GM12878 (cell line): ENCODE results near the gene C1orf210. TPM values are rescaled to one million over a fixed set of nuclear protein-coding genes. Genes with fewer than 3 reads are reported as not detected.

ENCODE experiments used
- ATAC-seq: fragments of 200-7000 bp; cut with Tn5 transposase; 3 replicates; pipeline ENCODE4 v1.9.1; 2020; ENCODE audit warnings: mild to moderate bottlenecking, moderate library complexity
- BruUV-seq: library from RNA; stranded (reverse); fragments of 400-500 nt; replicated peaks from 2 replicates; lab custom pipeline; 2021; lab: Mats Ljungman, UMichigan
- CTCF ChIA-PET: fragments of 300-600 bp; sonication (Branson Sonifier 250); formaldehyde crosslinking; extraction: SDS; loops from one replicate; lab custom pipeline; 2021; ENCODE audit warnings: inconsistent platforms; lab: Yijun Ruan, JAX
- POLR2A ChIA-PET: fragments of 350-600 bp; formaldehyde crosslinking; extraction: SDS; loops from one replicate; lab custom pipeline; 2021; ENCODE audit warnings: inconsistent platforms; lab: Charles Lee
- RAD21 ChIA-PET: fragments of 300-600 bp; sonication (Branson Sonifier 250); formaldehyde crosslinking; loops from one replicate; lab custom pipeline; 2023; ENCODE audit warnings: antibody characterized with exemption; ENCODE audit not compliant: unreplicated experiment; lab: Charles Lee
- SMC1A ChIA-PET: fragments of 300-600 bp; sonication (Branson Sonifier 250); formaldehyde crosslinking; loops from one replicate; lab custom pipeline; 2023; ENCODE audit not compliant: unreplicated experiment, uncharacterized antibody; lab: Charles Lee
- DNase-seq: peaks from one replicate; pipeline ENCODE4 v3.0.0-alpha.2; 2011; ENCODE audit warnings: low read depth, low spot score
- FAIRE-seq: peaks from 3 replicates; lab custom pipeline; 2011; peaks lifted over from hg19 to GRCh38; lab: Jason Lieb, UNC
- H2AFZ ChIP-seq: 2 replicates; pipeline ENCODE4 v1.6.0; 2011; ENCODE audit warnings: low read depth, low read length, control low read depth; ENCODE audit not compliant: control insufficient read depth
- H3K27ac ChIP-seq: 2 replicates; pipeline ENCODE4 v1.5.1; 2011; ENCODE audit warnings: control low read depth; ENCODE audit not compliant: control insufficient read depth, insufficient read depth
- H3K27me3 ChIP-seq, 2 experiments: replicated peaks in 1 of 2; 2 replicates each; pipeline versions ENCODE4 v1.6.0 to v1.6.1; 2011; ENCODE audit warnings: low read length in 1 of 2; ENCODE audit not compliant: control insufficient read depth in 2 of 2, insufficient read depth in 2 of 2
- H3K36me3 ChIP-seq, 2 experiments: 2 replicates each; pipeline ENCODE4 v1.5.1; 2011; ENCODE audit warnings: low read length in 1 of 2; ENCODE audit not compliant: control insufficient read depth in 2 of 2, insufficient read depth in 2 of 2
- H3K4me1 ChIP-seq: 2 replicates; pipeline ENCODE4 v1.6.1; 2011; ENCODE audit warnings: mild to moderate bottlenecking, low read length, moderate library complexity, mixed read lengths; ENCODE audit not compliant: control insufficient read depth, insufficient read depth
- H3K4me2 ChIP-seq: 2 replicates; pipeline ENCODE4 v1.6.0; 2011; ENCODE audit warnings: control low read depth; ENCODE audit not compliant: control insufficient read depth, insufficient read depth
- H3K4me3 ChIP-seq: fragments of 200-600 bp; sonication (generic); 2 replicates; pipeline ENCODE4 v1.5.1; 2016
- H3K79me2 ChIP-seq: 2 replicates; pipeline ENCODE4 v1.6.0; 2011; ENCODE audit warnings: low read length; ENCODE audit not compliant: control insufficient read depth, insufficient read depth
- H3K9ac ChIP-seq: 2 replicates; pipeline ENCODE4 v1.8.0; 2011; ENCODE audit warnings: low read length, control low read depth, mixed read lengths; ENCODE audit not compliant: control insufficient read depth, insufficient read depth
- H3K9me3 ChIP-seq: replicated peaks from 3 replicates; pipeline ENCODE4 v1.5.1; 2011; ENCODE audit warnings: mild to moderate bottlenecking, low read length; ENCODE audit not compliant: control insufficient read depth, insufficient read depth
- H4K20me1 ChIP-seq: 2 replicates; pipeline ENCODE4 v1.6.0; 2011; ENCODE audit not compliant: control insufficient read depth, insufficient read depth
- BACH1 ChIP-seq: fragments of 450-650 bp; IDR thresholded peaks from 2 replicates; pipeline ENCODE4 v1.6.1; 2017; ENCODE audit warnings: mild to moderate bottlenecking, borderline replicate concordance
- CBX5 ChIP-seq: sonication (generic); IDR thresholded peaks from 2 replicates; pipeline ENCODE4 v1.6.1; 2016; ENCODE audit warnings: low read depth, moderate library complexity, mild to moderate bottlenecking, inconsistent platforms
- NR2F1 ChIP-seq: fragments of 450-650 bp; conservative IDR thresholded peaks from 2 replicates; pipeline ENCODE4 v1.6.1; 2017; ENCODE audit warnings: mild to moderate bottlenecking
- SMC3 ChIP-seq: IDR thresholded peaks from 2 replicates; pipeline ENCODE4 v1.6.1; 2011; ENCODE audit warnings: low read length, improper control_type of control experiment, borderline replicate concordance
- WGBS: methylation state at CpG from one replicate; pipeline ENCODE4 v1.1.6; 2016; ENCODE audit warnings: low lambda C conversion rate; ENCODE audit not compliant: insufficient replicate concordance, insufficient coverage; ENCODE audit errors: missing lambda C conversion rate; 5-methylcytosine and 5-hydroxymethylcytosine counted together
- in situ Hi-C: fragments of 300-500 bp; cut with MboI; formaldehyde crosslinking; loops from 9 replicates; pipeline ENCODE4 v1.14.3; 2018; ENCODE audit warnings: mixed read lengths
- intact Hi-C: fragments of 100-400 bp; cut with micrococcal nuclease; formaldehyde crosslinking; loops from one replicate; pipeline ENCODE4 v1.14.2; 2022; ENCODE audit not compliant: unreplicated experiment
- polyA plus RNA-seq, 11 experiments: library from polyadenylated mRNA; depleted of rRNA in 4 of 11; unstranded in 6 of 11; stranded (reverse) in 5 of 11; fragments of >200 nt; fragmentation: Nextera tagmentation in 4 of 11; fragmentation: Illumina TruSeq in 1 of 11; extraction: Ambion mirVana in 4 of 11; extraction: Trizol in 1 of 11; gene quantifications; 1 replicate in 1 of 11; 2 replicates in 10 of 11; pipeline versions ENCODE4 v1.2.1 to v1.2.3, GENCODE V29; 2011 to 2016; ENCODE audit warnings: inconsistent platforms in 2 of 11, missing spikeins in 2 of 11, low read depth in 1 of 11
- total RNA-seq, 4 experiments: library from RNA; depleted of rRNA in 3 of 4; stranded (reverse); fragments of >200 nt in 3 of 4; fragmentation: Illumina TruSeq in 1 of 4; extraction: Trizol in 1 of 4; gene quantifications; 2 replicates each; pipeline versions ENCODE4 v1.2.1 to v1.2.3, GENCODE V29; 2013 to 2021
- TF ChIP-seq, protein P1 (sequence below): IDR thresholded peaks from 2 replicates; pipeline ENCODE4 v1.6.1; 2011; ENCODE audit warnings: borderline replicate concordance, low read depth, mild to moderate bottlenecking, moderate library complexity, mixed read lengths, low read length; ENCODE audit not compliant: insufficient read depth; ENCODE audit errors: extremely low read length
- TF ChIP-seq, protein P2 (sequence below): fragments of 450-650 bp; IDR thresholded peaks from 2 replicates; pipeline ENCODE4 v1.6.1; 2017; ENCODE audit warnings: mild to moderate bottlenecking, moderate library complexity
- TF ChIP-seq, protein P3 (sequence below): fragments of 450-650 bp; IDR thresholded peaks from 2 replicates; pipeline ENCODE4 v1.6.1; 2016; ENCODE audit warnings: mild to moderate bottlenecking
- TF ChIP-seq, protein P4 (sequence below): fragments of 450-650 bp; formaldehyde crosslinking; IDR thresholded peaks from 2 replicates; pipeline ENCODE4 v1.4.0; 2020; ENCODE audit warnings: mild to moderate bottlenecking, moderate library complexity

The C1orf210 gene
- total and polyA plus RNA-seq, 10 of the 15 experiments (the other 5 are each of a cell fraction or from before 2014, with no cell fraction given), result 0.07 TPM; not detected in 9

DNA sequence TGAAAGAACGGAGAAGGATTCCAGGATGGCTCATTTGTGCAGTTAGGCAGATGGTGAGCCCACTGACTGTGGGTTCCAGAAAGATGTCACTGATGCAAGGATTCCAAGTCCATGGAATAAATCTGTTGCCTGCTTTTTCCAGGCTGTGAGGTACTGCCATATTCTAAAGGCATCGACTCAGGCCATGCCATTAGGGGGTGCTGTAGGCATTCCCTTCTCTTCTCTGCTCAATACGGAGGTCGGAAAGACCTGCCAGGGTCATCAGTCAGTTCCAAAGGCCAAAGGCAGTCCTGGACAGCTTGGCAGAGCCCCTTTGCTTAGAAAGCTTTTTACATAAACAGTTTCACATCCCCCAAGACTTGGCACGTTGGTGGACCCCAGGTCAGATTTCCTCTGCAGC is 47.3 kb downstream of the C1orf210 start (continued):
- TF ChIP-seq, protein P1, sequence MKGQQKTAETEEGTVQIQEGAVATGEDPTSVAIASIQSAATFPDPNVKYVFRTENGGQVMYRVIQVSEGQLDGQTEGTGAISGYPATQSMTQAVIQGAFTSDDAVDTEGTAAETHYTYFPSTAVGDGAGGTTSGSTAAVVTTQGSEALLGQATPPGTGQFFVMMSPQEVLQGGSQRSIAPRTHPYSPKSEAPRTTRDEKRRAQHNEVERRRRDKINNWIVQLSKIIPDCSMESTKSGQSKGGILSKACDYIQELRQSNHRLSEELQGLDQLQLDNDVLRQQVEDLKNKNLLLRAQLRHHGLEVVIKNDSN, result no peak
- no peak for TF ChIP-seq BACH1
- TF ChIP-seq, protein P2, sequence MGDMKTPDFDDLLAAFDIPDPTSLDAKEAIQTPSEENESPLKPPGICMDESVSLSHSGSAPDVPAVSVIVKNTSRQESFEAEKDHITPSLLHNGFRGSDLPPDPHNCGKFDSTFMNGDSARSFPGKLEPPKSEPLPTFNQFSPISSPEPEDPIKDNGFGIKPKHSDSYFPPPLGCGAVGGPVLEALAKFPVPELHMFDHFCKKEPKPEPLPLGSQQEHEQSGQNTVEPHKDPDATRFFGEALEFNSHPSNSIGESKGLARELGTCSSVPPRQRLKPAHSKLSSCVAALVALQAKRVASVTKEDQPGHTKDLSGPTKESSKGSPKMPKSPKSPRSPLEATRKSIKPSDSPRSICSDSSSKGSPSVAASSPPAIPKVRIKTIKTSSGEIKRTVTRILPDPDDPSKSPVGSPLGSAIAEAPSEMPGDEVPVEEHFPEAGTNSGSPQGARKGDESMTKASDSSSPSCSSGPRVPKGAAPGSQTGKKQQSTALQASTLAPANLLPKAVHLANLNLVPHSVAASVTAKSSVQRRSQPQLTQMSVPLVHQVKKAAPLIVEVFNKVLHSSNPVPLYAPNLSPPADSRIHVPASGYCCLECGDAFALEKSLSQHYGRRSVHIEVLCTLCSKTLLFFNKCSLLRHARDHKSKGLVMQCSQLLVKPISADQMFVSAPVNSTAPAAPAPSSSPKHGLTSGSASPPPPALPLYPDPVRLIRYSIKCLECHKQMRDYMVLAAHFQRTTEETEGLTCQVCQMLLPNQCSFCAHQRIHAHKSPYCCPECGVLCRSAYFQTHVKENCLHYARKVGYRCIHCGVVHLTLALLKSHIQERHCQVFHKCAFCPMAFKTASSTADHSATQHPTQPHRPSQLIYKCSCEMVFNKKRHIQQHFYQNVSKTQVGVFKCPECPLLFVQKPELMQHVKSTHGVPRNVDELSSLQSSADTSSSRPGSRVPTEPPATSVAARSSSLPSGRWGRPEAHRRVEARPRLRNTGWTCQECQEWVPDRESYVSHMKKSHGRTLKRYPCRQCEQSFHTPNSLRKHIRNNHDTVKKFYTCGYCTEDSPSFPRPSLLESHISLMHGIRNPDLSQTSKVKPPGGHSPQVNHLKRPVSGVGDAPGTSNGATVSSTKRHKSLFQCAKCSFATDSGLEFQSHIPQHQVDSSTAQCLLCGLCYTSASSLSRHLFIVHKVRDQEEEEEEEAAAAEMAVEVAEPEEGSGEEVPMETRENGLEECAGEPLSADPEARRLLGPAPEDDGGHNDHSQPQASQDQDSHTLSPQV, result no peak
- peak; percentile 71; the same call in 1 of the 2 replicates for TF ChIP-seq SMC3
- peak; percentile 80 for TF ChIP-seq NR2F1
- TF ChIP-seq, all 136 proteins: peak for 6

DNA sequence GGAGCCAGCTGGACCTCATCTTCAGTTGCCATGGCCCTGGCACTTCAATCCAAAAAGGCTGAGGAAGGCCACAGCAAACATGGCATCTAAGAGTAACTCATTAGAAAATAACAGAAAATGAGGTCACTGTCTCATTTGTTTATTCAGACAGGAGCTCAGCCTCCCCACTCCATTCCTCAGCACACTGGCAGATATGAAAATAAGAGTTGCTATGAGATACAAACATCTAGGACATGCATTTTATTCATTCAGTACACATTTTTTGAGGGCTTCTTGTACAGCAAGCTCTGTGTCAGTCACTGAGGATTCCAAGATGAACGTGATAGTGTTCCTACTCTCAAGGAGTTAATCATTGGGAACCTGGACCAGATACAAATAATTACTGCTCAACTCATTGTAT is 48.3 kb downstream of the C1orf210 start:
- no peak overlapping the region for H3K4me2 ChIP-seq
- no peak for ATAC-seq
- peaks cover 2 to 3% of the 10 kb centered on the region in 2 experiments; a peak in 2 of 4 replicates for H3K36me3 ChIP-seq
- no peak overlapping the region for H2AFZ ChIP-seq
- no peak for DNase-seq
- WGBS, result 36% methylated on average over 1 of the region's 1 CpG
- no peak overlapping the region for H3K9ac ChIP-seq
- no peaks in the 10 kb centered on the region for H3K79me2 ChIP-seq
- FAIRE-seq, result no peak
- RAD21 ChIA-PET, result interaction anchor here (2.1 to 3.5 kb wide), 2 partner anchors 10 to 177 kb away, joined by 6 to 52 read pairs; no protein-coding TSS in a partner anchor
- no peaks in the 10 kb centered on the region for H3K9me3 ChIP-seq
- intact Hi-C loops (loop anchor here (5.0 kb wide), 1 partner anchor 525 kb away; no protein-coding TSS in a partner anchor), in situ Hi-C loops (no loop called here)
- SMC1A ChIA-PET, result interaction anchor here (0.9 to 4.2 kb wide), 3 partner anchors 10 to 176 kb away, joined by 3 to 70 read pairs (median 4); no protein-coding TSS in a partner anchor
- POLR2A ChIA-PET, result interaction anchor here (0.7 kb wide), 1 partner anchor 62 kb away, joined by 8 read pairs; no protein-coding TSS in a partner anchor
- H3K4me1 ChIP-seq, result peaks cover 19% of the 10 kb centered on the region
- H3K27ac ChIP-seq, result no peak overlapping the region
- CTCF ChIA-PET, result interaction anchor here (0.7 to 5.4 kb wide), 6 partner anchors 11 to 526 kb away, joined by 3 to 89 read pairs (median 19); partner anchors contain the start of genes CDC20, MED8 and SZT2
- no peaks in the 10 kb centered on the region for H4K20me1 ChIP-seq
- BruUV-seq, result no TSS peak
- no peaks in the 10 kb centered on the region for H3K27me3 ChIP-seq
- no peak overlapping the region for H3K4me3 ChIP-seq
- TF ChIP-seq, protein P3, sequence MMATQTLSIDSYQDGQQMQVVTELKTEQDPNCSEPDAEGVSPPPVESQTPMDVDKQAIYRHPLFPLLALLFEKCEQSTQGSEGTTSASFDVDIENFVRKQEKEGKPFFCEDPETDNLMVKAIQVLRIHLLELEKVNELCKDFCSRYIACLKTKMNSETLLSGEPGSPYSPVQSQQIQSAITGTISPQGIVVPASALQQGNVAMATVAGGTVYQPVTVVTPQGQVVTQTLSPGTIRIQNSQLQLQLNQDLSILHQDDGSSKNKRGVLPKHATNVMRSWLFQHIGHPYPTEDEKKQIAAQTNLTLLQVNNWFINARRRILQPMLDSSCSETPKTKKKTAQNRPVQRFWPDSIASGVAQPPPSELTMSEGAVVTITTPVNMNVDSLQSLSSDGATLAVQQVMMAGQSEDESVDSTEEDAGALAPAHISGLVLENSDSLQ, result no peak
- no peak for TF ChIP-seq CBX5
- TF ChIP-seq, protein P4, sequence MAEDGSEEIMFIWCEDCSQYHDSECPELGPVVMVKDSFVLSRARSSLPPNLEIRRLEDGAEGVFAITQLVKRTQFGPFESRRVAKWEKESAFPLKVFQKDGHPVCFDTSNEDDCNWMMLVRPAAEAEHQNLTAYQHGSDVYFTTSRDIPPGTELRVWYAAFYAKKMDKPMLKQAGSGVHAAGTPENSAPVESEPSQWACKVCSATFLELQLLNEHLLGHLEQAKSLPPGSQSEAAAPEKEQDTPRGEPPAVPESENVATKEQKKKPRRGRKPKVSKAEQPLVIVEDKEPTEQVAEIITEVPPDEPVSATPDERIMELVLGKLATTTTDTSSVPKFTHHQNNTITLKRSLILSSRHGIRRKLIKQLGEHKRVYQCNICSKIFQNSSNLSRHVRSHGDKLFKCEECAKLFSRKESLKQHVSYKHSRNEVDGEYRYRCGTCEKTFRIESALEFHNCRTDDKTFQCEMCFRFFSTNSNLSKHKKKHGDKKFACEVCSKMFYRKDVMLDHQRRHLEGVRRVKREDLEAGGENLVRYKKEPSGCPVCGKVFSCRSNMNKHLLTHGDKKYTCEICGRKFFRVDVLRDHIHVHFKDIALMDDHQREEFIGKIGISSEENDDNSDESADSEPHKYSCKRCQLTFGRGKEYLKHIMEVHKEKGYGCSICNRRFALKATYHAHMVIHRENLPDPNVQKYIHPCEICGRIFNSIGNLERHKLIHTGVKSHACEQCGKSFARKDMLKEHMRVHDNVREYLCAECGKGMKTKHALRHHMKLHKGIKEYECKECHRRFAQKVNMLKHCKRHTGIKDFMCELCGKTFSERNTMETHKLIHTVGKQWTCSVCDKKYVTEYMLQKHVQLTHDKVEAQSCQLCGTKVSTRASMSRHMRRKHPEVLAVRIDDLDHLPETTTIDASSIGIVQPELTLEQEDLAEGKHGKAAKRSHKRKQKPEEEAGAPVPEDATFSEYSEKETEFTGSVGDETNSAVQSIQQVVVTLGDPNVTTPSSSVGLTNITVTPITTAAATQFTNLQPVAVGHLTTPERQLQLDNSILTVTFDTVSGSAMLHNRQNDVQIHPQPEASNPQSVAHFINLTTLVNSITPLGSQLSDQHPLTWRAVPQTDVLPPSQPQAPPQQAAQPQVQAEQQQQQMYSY, result no peak
